Measurements from ENCODE around the gene KDF1. TPM values are rescaled to one million over a fixed set of nuclear protein-coding genes. Genes with fewer than 3 reads are reported as not detected.

KDF1 gene
- total and polyA plus RNA-seq, 2 experiments from 2014 or later, result 13.6 to 21.1 TPM

DNA sequence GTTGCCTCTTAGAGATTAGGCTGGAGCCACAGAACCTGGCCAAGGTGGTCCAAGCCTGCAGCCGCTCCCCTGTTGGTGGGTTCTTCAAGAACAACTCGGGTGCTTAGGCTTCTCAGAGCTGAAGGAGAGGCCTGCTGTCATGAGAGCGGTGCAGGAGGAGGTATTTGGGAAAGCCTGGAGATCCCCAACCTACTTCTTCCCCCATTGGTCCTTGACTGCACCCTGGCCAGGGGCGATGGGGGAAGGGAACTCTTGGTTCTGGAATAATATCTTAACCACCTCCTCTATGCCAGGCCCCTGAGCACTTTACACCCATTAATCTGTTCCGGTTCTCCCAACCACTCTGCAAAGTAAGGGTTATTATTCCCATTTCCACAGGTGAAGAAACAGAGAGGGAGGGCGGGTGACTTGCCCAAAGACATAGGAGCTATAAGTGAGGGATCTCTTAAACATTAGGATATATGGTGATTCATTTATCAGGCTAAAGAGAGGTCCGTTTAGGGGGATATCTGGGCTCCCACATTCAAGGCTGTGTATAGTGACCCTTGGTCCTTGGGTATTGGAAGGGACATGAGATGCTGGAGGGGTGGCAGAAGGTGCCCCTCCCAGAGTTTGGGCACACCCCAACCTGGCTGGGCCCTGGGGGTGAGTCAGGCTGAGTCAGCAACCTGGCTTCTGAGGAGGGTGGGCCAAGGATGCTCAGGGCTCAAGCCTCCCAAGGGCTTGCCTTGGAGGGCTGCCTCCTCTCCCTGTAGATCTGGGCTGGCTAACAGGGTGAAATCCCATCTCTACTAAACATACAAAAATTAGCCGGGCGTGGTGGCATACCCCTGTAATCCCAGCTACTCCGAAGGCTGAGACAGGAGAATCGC is 38.4 kb upstream of the KDF1 start:
- Mint-ChIP-seq H3K4me3 (peak overlapping the region; percentile 40; the same call in 1 of the 3 replicates), H3K9me3 (peaks cover 3% of the 10 kb centered on the region; the same call in 1 of the 3 replicates), H3K36me3 (ENCODE audit: low read depth) (peaks cover 76% of the 10 kb centered on the region), H3K27ac (peak overlapping the region; percentile 97), H3K27me3 (ENCODE audit: insufficient read depth, low read depth, poor library complexity) (peaks cover 65% of the 10 kb centered on the region), H3K4me1 (peaks cover 71% of the 10 kb centered on the region)
- peak overlapping the region; percentile 44 for H3K4me3 ChIP-seq
- peaks cover 72% of the 10 kb centered on the region for H3K4me1 ChIP-seq (ENCODE audit: insufficient read depth)
- peaks cover 20% of the 10 kb centered on the region for H4K20me1 ChIP-seq (replicated peaks; ENCODE audit: insufficient read depth)
- no peak overlapping the region for H2AFZ ChIP-seq
- ATAC-seq, result no peak
- H3K27ac ChIP-seq (ENCODE audit: low read depth), result peak overlapping the region; percentile 99
- H3K36me3 ChIP-seq (ENCODE audit: insufficient read depth), result peaks cover 17% of the 10 kb centered on the region
- peak overlapping the region; percentile 71 for H3K4me2 ChIP-seq
- peaks cover 61% of the 10 kb centered on the region for H3F3A ChIP-seq (replicated peaks; ENCODE audit: low read depth)
- H3K9me2 ChIP-seq (ENCODE audit: insufficient read depth), result no peaks in the 10 kb centered on the region
- H3K27me3 ChIP-seq (ENCODE audit: insufficient read depth), result no peaks in the 10 kb centered on the region
- H3K79me2 ChIP-seq (replicated peaks; ENCODE audit: insufficient read depth), result peaks cover 66% of the 10 kb centered on the region
- TF ChIP-seq POLR2AphosphoS5 (IDR thresholded peaks at IDR 0.05; ENCODE audit: low read depth) (no peak), EZH2phosphoT487 (IDR thresholded peaks at IDR 0.05; ENCODE audit: unreplicated experiment) (no peak), STAT1 (IDR thresholded peaks at IDR 0.05; ENCODE audit: unreplicated experiment) (no peak), ZNF114 (CRISPR knock-in tag; IDR thresholded peaks at IDR 0.05) (no peak), ZNF331 (CRISPR knock-in tag; IDR thresholded peaks at IDR 0.05; ENCODE audit: low read depth) (no peak), JUNB (IDR thresholded peaks at IDR 0.05; ENCODE audit: unreplicated experiment) (no peak), EZH2 (IDR thresholded peaks at IDR 0.05; ENCODE audit: low read depth, unreplicated experiment) (no peak), CREB1 (CRISPR knock-in tag; IDR thresholded peaks at IDR 0.05; ENCODE audit: low read depth) (no peak), NANOG (IDR thresholded peaks at IDR 0.05; ENCODE audit: borderline replicate concordance) (no peak), ETS1 (IDR thresholded peaks at IDR 0.05) (no peak), ZNF462 (CRISPR knock-in tag; IDR thresholded peaks at IDR 0.05) (no peak)
- TF ChIP-seq, protein P1, sequence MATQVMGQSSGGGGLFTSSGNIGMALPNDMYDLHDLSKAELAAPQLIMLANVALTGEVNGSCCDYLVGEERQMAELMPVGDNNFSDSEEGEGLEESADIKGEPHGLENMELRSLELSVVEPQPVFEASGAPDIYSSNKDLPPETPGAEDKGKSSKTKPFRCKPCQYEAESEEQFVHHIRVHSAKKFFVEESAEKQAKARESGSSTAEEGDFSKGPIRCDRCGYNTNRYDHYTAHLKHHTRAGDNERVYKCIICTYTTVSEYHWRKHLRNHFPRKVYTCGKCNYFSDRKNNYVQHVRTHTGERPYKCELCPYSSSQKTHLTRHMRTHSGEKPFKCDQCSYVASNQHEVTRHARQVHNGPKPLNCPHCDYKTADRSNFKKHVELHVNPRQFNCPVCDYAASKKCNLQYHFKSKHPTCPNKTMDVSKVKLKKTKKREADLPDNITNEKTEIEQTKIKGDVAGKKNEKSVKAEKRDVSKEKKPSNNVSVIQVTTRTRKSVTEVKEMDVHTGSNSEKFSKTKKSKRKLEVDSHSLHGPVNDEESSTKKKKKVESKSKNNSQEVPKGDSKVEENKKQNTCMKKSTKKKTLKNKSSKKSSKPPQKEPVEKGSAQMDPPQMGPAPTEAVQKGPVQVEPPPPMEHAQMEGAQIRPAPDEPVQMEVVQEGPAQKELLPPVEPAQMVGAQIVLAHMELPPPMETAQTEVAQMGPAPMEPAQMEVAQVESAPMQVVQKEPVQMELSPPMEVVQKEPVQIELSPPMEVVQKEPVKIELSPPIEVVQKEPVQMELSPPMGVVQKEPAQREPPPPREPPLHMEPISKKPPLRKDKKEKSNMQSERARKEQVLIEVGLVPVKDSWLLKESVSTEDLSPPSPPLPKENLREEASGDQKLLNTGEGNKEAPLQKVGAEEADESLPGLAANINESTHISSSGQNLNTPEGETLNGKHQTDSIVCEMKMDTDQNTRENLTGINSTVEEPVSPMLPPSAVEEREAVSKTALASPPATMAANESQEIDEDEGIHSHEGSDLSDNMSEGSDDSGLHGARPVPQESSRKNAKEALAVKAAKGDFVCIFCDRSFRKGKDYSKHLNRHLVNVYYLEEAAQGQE (IDR thresholded peaks at IDR 0.05; ENCODE audit: unreplicated experiment), result no peak
- TF ChIP-seq, protein P2, sequence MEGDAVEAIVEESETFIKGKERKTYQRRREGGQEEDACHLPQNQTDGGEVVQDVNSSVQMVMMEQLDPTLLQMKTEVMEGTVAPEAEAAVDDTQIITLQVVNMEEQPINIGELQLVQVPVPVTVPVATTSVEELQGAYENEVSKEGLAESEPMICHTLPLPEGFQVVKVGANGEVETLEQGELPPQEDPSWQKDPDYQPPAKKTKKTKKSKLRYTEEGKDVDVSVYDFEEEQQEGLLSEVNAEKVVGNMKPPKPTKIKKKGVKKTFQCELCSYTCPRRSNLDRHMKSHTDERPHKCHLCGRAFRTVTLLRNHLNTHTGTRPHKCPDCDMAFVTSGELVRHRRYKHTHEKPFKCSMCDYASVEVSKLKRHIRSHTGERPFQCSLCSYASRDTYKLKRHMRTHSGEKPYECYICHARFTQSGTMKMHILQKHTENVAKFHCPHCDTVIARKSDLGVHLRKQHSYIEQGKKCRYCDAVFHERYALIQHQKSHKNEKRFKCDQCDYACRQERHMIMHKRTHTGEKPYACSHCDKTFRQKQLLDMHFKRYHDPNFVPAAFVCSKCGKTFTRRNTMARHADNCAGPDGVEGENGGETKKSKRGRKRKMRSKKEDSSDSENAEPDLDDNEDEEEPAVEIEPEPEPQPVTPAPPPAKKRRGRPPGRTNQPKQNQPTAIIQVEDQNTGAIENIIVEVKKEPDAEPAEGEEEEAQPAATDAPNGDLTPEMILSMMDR (conservative IDR thresholded peaks at IDR 0.05; ENCODE audit: low read depth in 2 of 2), result no peak
- peak; percentile 26 for DNase-seq (ENCODE audit: low spot score)
